HFFc6 (cell line): ENCODE results near the gene C12orf57. TPM values are rescaled to one million over a fixed set of nuclear protein-coding genes. Genes with fewer than 3 reads are reported as not detected.

Experiments
- DNase-seq: peaks from one replicate; pipeline ENCODE4 v3.0.0-alpha.2; 2018
- H3K27ac Mint-ChIP-seq: 2 replicates; pipeline ENCODE4 v1.8.0; 2020; ENCODE audit warnings: mild to moderate bottlenecking, mixed read lengths
- H3K27me3 Mint-ChIP-seq: 2 replicates; pipeline ENCODE4 v1.8.0; 2021; ENCODE audit warnings: mild to moderate bottlenecking, moderate library complexity, mixed read lengths; ENCODE audit not compliant: insufficient read depth
- H3K36me3 Mint-ChIP-seq: 2 replicates; pipeline ENCODE4 v1.8.0; 2021; ENCODE audit warnings: low read depth, mixed read lengths
- H3K4me1 Mint-ChIP-seq: 2 replicates; pipeline ENCODE4 v1.8.0; 2020; ENCODE audit warnings: low read depth, mixed read lengths
- H3K4me3 Mint-ChIP-seq: 2 replicates; pipeline ENCODE4 v1.8.0; 2020; ENCODE audit warnings: mild to moderate bottlenecking, moderate library complexity, mixed read lengths
- H3K9me3 Mint-ChIP-seq: 2 replicates; pipeline ENCODE4 v1.8.0; 2020; ENCODE audit warnings: mild to moderate bottlenecking, mixed read lengths
- CTCF ChIP-seq: fragments of 200-600 bp; sonication (generic); IDR thresholded peaks from 2 replicates; pipeline ENCODE4 v1.5.0; 2021; ENCODE audit warnings: antibody characterized with exemption, mild to moderate bottlenecking
- total RNA-seq, 6 experiments: library from RNA; stranded (reverse); fragmentation: NEBNext Ultra II Directional; extraction: Animal tissue kit (Norgen Biotek cat#: 25700); gene quantifications; 2 replicates in 1 of 6; 3 replicates in 5 of 6; pipeline ENCODE4 v1.2.3, GENCODE V29; 2021

The C12orf57 gene
- total RNA-seq, 6 experiments from 2014 or later = 115 to 131 (median 123) TPM

DNA sequence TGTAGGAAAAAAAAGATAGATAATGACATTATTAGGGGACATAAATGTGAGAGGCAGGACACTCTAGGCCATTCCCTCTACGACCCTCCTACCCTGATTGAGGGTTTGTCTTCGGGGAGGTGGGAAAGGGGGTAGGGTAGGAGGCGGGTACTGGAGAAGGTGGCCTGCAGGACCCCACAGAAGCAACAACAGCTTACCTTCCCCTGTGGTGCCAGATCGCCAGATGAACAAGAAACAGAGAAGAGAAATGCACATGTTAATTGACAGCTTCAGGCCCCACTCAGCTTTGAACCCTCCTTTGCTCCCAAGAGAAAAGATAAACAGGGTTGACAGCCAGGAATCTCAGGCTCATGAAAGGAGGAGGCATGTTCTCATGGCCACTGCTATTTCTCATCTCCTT is 21.9 kb downstream of the C12orf57 start:
- Mint-ChIP-seq H3K36me3 (peaks cover 24% of the 10 kb centered on the region), H3K4me1 (peaks cover 36% of the 10 kb centered on the region), H3K27me3 (peaks cover 2% of the 10 kb centered on the region), H3K27ac (peak overlapping the region; percentile 69), H3K9me3 (no peaks in the 10 kb centered on the region), H3K4me3 (no peak overlapping the region)
- TF ChIP-seq CTCF = no peak
- DNase-seq = no peak

DNA sequence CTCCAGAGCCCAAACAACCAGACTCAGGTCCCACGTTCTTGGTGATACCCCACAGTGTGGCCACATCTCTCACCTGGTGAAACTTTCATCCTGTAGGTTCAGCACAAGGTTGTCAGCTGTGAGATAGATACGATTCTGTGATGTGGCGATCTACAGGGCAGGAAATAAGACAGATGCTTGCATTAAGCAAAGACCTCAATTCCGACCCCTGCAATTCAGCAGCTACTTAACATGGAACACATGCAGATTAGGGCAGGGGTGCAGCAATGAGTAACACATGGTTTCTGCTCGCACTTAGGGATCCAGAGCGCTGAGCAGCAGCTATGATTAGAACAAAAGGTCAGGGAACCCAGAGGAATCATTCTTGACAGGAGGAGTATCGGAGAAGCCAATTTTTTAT is 22.5 kb downstream of the C12orf57 start:
- Mint-ChIP-seq H3K4me3 (no peak overlapping the region), H3K27ac (no peak overlapping the region; the same call in none of the 2 replicates), H3K27me3 (peaks cover 5% of the 10 kb centered on the region), H3K9me3 (no peaks in the 10 kb centered on the region), H3K36me3 (peaks cover 28% of the 10 kb centered on the region), H3K4me1 (peaks cover 29% of the 10 kb centered on the region)
- DNase-seq = no peak
- no peak for TF ChIP-seq CTCF

DNA sequence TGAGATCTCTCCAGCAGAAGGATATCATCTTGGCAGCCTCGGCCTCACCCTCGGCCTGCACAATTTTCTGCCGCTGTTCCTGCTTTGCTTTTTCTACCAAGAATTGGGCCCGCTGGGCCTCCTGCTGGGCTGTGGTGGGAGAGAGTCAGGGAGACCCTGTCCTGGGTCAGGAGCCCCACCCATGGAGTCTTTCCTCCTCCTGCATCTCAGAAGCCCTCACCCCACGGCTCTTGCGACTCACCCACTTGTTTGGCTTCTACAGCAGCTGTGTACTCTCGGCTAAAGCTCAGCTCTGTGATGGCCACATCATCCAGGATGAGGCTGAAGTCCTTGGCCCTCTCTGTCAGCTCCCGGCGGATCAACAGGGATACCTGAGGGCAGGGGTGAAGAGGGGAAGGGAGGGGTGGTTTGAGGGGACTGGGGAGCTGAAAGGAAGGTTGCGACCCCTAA is 23.9 kb downstream of the C12orf57 start:
- no peak for TF ChIP-seq CTCF
- peaks cover 32% of the 10 kb centered on the region for H3K4me1 Mint-ChIP-seq
- no peak overlapping the region for H3K4me3 Mint-ChIP-seq
- peaks cover 6% of the 10 kb centered on the region for H3K27me3 Mint-ChIP-seq
- no peak for DNase-seq
- H3K27ac Mint-ChIP-seq = peak overlapping the region; percentile 13; the same call in 1 of the 2 replicates
- H3K9me3 Mint-ChIP-seq = no peaks in the 10 kb centered on the region
- peaks cover 35% of the 10 kb centered on the region for H3K36me3 Mint-ChIP-seq

DNA sequence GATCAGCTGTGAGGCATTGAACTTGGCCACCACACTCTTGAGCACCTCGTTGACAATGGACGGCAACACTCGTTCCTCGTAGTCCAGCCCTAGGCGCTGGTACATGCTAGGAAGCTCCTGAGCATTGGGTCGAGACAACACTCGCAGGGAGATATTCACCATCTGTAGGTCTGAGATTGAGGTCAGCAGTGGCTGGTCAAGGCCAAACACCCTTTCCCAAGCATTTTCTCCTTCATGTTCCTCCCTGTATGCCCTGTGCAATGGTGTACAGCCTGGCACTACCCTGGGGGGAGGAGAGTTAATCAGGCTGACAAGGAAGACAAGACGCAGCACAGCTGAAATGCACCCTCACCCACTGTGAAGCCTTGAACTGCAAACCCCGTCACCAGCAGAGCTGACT is 24.6 kb downstream of the C12orf57 start:
- H3K27ac Mint-ChIP-seq = peak overlapping the region; percentile 99; the same call in 1 of the 2 replicates
- TF ChIP-seq CTCF = no peak
- DNase-seq = no peak
- peak overlapping the region; percentile 98 for H3K4me3 Mint-ChIP-seq
- peaks cover 35% of the 10 kb centered on the region for H3K4me1 Mint-ChIP-seq
- peaks cover 7% of the 10 kb centered on the region for H3K27me3 Mint-ChIP-seq
- peaks cover 37% of the 10 kb centered on the region for H3K36me3 Mint-ChIP-seq
- no peaks in the 10 kb centered on the region for H3K9me3 Mint-ChIP-seq

GRCh38 chr12:6970096-6970527 is 26.3 kb downstream of the C12orf57 start:
- no peak for TF ChIP-seq CTCF
- peak overlapping the region; percentile 99 for H3K27ac Mint-ChIP-seq
- H3K36me3 Mint-ChIP-seq = peaks cover 47% of the 10 kb centered on the region
- H3K4me1 Mint-ChIP-seq = peaks cover 36% of the 10 kb centered on the region
- no peaks in the 10 kb centered on the region for H3K9me3 Mint-ChIP-seq
- DNase-seq = no peak
- H3K4me3 Mint-ChIP-seq = peak overlapping the region; percentile 98
- H3K27me3 Mint-ChIP-seq = peaks cover 7% of the 10 kb centered on the region

GRCh38 chr12:6974180-6974579 is 30.4 kb downstream of the C12orf57 start:
- no peak for TF ChIP-seq CTCF
- H3K36me3 Mint-ChIP-seq = peaks cover 30% of the 10 kb centered on the region
- no peak overlapping the region for H3K4me3 Mint-ChIP-seq
- peaks cover 8% of the 10 kb centered on the region for H3K27me3 Mint-ChIP-seq
- peak overlapping the region; percentile 36; the same call in 1 of the 2 replicates for H3K27ac Mint-ChIP-seq
- no peaks in the 10 kb centered on the region for H3K9me3 Mint-ChIP-seq
- DNase-seq = no peak
- H3K4me1 Mint-ChIP-seq = peaks cover 24% of the 10 kb centered on the region
